K562 (cell line): ENCODE results near the gene CCDC88C. TPM values are rescaled to one million over a fixed set of nuclear protein-coding genes. Genes with fewer than 3 reads are reported as not detected.

Experiments used
- ATAC-seq: fragments of 200-7000 bp; cut with Tn5 transposase; 3 replicates; pipeline ENCODE4 v1.9.1; 2020; ENCODE audit warnings: moderate library complexity
- BruUV-seq: library from RNA; stranded (reverse); fragments of 400-500 nt; replicated peaks from 2 replicates; lab custom pipeline; 2021; lab: Mats Ljungman, UMichigan
- CTCF ChIA-PET: fragments of 300-600 bp; formaldehyde crosslinking; extraction: SDS; loops from one replicate; lab custom pipeline; 2021; ENCODE audit warnings: low intra/inter-chr PET ratio; lab: Yijun Ruan, JAX
- POLR2A ChIA-PET: fragments of 300-600, 350-650 bp; sonication (Branson Sonifier 250); formaldehyde crosslinking; extraction: SDS; loops from one replicate; lab custom pipeline; 2021; ENCODE audit warnings: antibody characterized with exemption, inconsistent platforms; lab: Yijun Ruan, JAX
- DNase-seq, 4 experiments: peaks; one replicate each; pipeline versions ENCODE4 v3.0.0 to v3.0.0-alpha.2; 2011 to 2018; ENCODE audit warnings: low spot score in 3 of 4, mixed read lengths in 3 of 4; ENCODE audit errors: extremely low read depth in 1 of 4
- FAIRE-seq: peaks from 2 replicates; lab custom pipeline; 2011; peaks lifted over from hg19 to GRCh38; lab: Jason Lieb, UNC
- H2AFZ ChIP-seq: 2 replicates; pipeline ENCODE4 v1.6.0; 2011; ENCODE audit warnings: low read depth, low read length, control low read depth, inconsistent platforms
- H3K27ac ChIP-seq: fragments of 200-600 bp; 3 replicates; pipeline ENCODE4 v1.8.0; 2011; ENCODE audit warnings: low read depth, mild to moderate bottlenecking, control low read depth, inconsistent platforms, low read length, moderate library complexity, mixed read lengths; ENCODE audit errors: extremely low read depth
- H3K27me3 ChIP-seq, 2 experiments: fragments of 300-600 bp in 1 of 2; 2 replicates in 1 of 2; 3 replicates in 1 of 2; pipeline versions ENCODE4 v1.6.0 to v1.8.0; 2011; ENCODE audit warnings: inconsistent platforms in 2 of 2, low read length in 2 of 2, mild to moderate bottlenecking in 1 of 2, mixed read lengths in 1 of 2, moderate library complexity in 1 of 2; ENCODE audit not compliant: control insufficient read depth in 2 of 2, insufficient read depth in 2 of 2
- H3K36me3 ChIP-seq: fragments of 300-600 bp; 3 replicates; pipeline ENCODE4 v1.8.0; 2011; ENCODE audit warnings: mild to moderate bottlenecking, low read length, inconsistent platforms; ENCODE audit not compliant: control insufficient read depth, insufficient read depth
- H3K4me1 ChIP-seq, 2 experiments: fragments of 200-600 bp in 1 of 2; replicated peaks in 1 of 2; 2 replicates in 1 of 2; 3 replicates in 1 of 2; pipeline versions ENCODE4 v1.5.1 to v1.8.0; 2011; ENCODE audit warnings: inconsistent platforms in 2 of 2, low read length in 2 of 2, mild to moderate bottlenecking in 1 of 2, mixed read lengths in 1 of 2, moderate library complexity in 1 of 2; ENCODE audit not compliant: control insufficient read depth in 2 of 2, insufficient read depth in 2 of 2
- H3K4me2 ChIP-seq: 2 replicates; pipeline ENCODE4 v1.6.1; 2011; ENCODE audit warnings: low read length, control low read depth, inconsistent platforms, mixed read lengths; ENCODE audit not compliant: insufficient read depth
- H3K4me3 ChIP-seq: fragments of 200-600 bp; sonication (generic), shearing (Covaris generic); 2 replicates; pipeline ENCODE4 v1.5.1; 2016; ENCODE audit warnings: control low read depth, inconsistent platforms
- H3K79me2 ChIP-seq: fragments of 200-600 bp; 3 replicates; pipeline ENCODE4 v1.8.0; 2011; ENCODE audit warnings: low read length, inconsistent platforms; ENCODE audit not compliant: control insufficient read depth, insufficient read depth
- H3K9ac ChIP-seq, 2 experiments: 2 replicates each; pipeline versions ENCODE4 v1.6.0 to v1.6.1; 2011; ENCODE audit warnings: low read depth in 2 of 2, low read length in 2 of 2, control low read depth in 1 of 2, inconsistent platforms in 1 of 2, mild to moderate bottlenecking in 1 of 2, mixed read lengths in 1 of 2; ENCODE audit not compliant: insufficient read depth in 1 of 2
- H3K9me1 ChIP-seq: one replicate; pipeline ENCODE4 v1.6.0; 2011; ENCODE audit warnings: inconsistent platforms, mild to moderate bottlenecking, low read length, moderate library complexity; ENCODE audit not compliant: control insufficient read depth, insufficient read depth
- H3K9me3 ChIP-seq: replicated peaks from 2 replicates; pipeline ENCODE4 v1.5.1; 2011; ENCODE audit warnings: low read depth, low read length, inconsistent platforms; ENCODE audit not compliant: control insufficient read depth, insufficient read depth
- H4K20me1 ChIP-seq: replicated peaks from 2 replicates; pipeline ENCODE4 v1.6.1; 2011; ENCODE audit warnings: low read length, inconsistent platforms, mixed read lengths; ENCODE audit not compliant: control insufficient read depth, insufficient read depth
- CREB5 ChIP-seq: fragments of 250-450 bp; sonication (Bioruptor Pico); IDR thresholded peaks from 2 replicates; pipeline ENCODE4 v1.5.0; 2020; ENCODE audit warnings: mild to moderate bottlenecking
- CTCF ChIP-seq, 3 experiments: IDR thresholded peaks in 2 of 3; conservative IDR thresholded peaks in 1 of 3; 2 replicates each; pipeline ENCODE4 v1.5.1; 2011 to 2012; ENCODE audit warnings: low read length in 3 of 3, mild to moderate bottlenecking in 3 of 3, control low read depth in 2 of 3, improper control_type of control experiment in 1 of 3, inconsistent platforms in 1 of 3, low read depth in 1 of 3, mixed read lengths in 1 of 3, moderate library complexity in 1 of 3; ENCODE audit not compliant: insufficient read depth in 2 of 3
- MCM2 ChIP-seq: fragments of 450-650 bp; IDR thresholded peaks from 2 replicates; pipeline ENCODE4 v1.6.1; 2017; ENCODE audit warnings: low read depth, mild to moderate bottlenecking
- RBBP5 ChIP-seq: fragments of 200-600 bp; sonication (generic); IDR thresholded peaks from 2 replicates; pipeline ENCODE4 v1.6.1; 2012; ENCODE audit warnings: borderline replicate concordance, mild to moderate bottlenecking, low read length, control low read depth, inconsistent platforms; ENCODE audit not compliant: insufficient read depth, poor library complexity, severe bottlenecking
- SIN3A ChIP-seq, 2 experiments: fragments of 150-350 bp in 1 of 2; IDR thresholded peaks; 2 replicates each; pipeline ENCODE4 v1.6.1; 2011 to 2016; ENCODE audit warnings: borderline replicate concordance in 2 of 2, low read depth in 2 of 2, low read length in 2 of 2, mild to moderate bottlenecking in 2 of 2, moderate library complexity in 2 of 2; ENCODE audit not compliant: control insufficient read depth in 1 of 2
- SUPT5H ChIP-seq: fragments of 450-650 bp; IDR thresholded peaks from 2 replicates; pipeline ENCODE4 v1.6.1; 2016
- THRAP3 ChIP-seq: fragments of 450-650 bp; IDR thresholded peaks from 2 replicates; pipeline ENCODE4 v1.6.1; 2016; ENCODE audit warnings: mild to moderate bottlenecking, inconsistent platforms, borderline replicate concordance
- TOE1 ChIP-seq, 2 experiments: fragments of 450-650 bp in 1 of 2; sonication (generic) in 1 of 2; formaldehyde crosslinking in 1 of 2; IDR thresholded peaks; 2 replicates each; pipeline versions ENCODE4 v1.7.1 to v1.8.0; 2016 to 2022; ENCODE audit warnings: borderline replicate concordance in 2 of 2, mild to moderate bottlenecking in 2 of 2, antibody characterized with exemption in 1 of 2, inconsistent platforms in 1 of 2, low read depth in 1 of 2, missing genetic modification reagents in 1 of 2, moderate library complexity in 1 of 2
- ZNF57 ChIP-seq: fragments of 450-650 bp; formaldehyde crosslinking; IDR thresholded peaks from 2 replicates; pipeline ENCODE4 v1.4.0; 2020; ENCODE audit warnings: mild to moderate bottlenecking, moderate library complexity
- WGBS: fragments of 100-300 bp; shearing (Covaris generic); methylation state at CpG from one replicate; pipeline ENCODE4 v1.1.6; 2016; ENCODE audit warnings: low coverage, mixed read lengths; ENCODE audit not compliant: insufficient coverage; ENCODE audit errors: missing lambda C conversion rate; 5-methylcytosine and 5-hydroxymethylcytosine counted together
- in situ Hi-C: fragments of 300-500 bp; cut with MboI; formaldehyde crosslinking; loops from 4 replicates; pipeline ENCODE4 v1.15.0; 2018; ENCODE audit warnings: inconsistent platforms, mixed read lengths
- intact Hi-C: fragments of 100-400 bp; cut with micrococcal nuclease; formaldehyde crosslinking; loops from 2 replicates; pipeline ENCODE4 v1.14.2; 2022
- polyA plus RNA-seq, 8 experiments: library from polyadenylated mRNA; depleted of rRNA in 4 of 8; stranded (reverse) in 5 of 8; unstranded in 3 of 8; fragments of >200 nt; fragmentation: Nextera tagmentation in 2 of 8; fragmentation: Illumina TruSeq in 1 of 8; extraction: Ambion mirVana in 2 of 8; extraction: Trizol in 1 of 8; gene quantifications; 2 replicates each; pipeline versions ENCODE4 v1.2.1 to v1.2.3, GENCODE V29; 2011 to 2014; ENCODE audit warnings: inconsistent platforms in 1 of 8, missing spikeins in 1 of 8
- total RNA-seq, 7 experiments: library from RNA; depleted of rRNA in 6 of 7; stranded (reverse); fragments of >200 nt in 6 of 7; fragmentation: Illumina TruSeq in 2 of 7; extraction: Trizol in 2 of 7; gene quantifications; 2 replicates each; pipeline versions ENCODE4 v1.2.1 to v1.2.3, GENCODE V29; 2011 to 2021; ENCODE audit warnings: low replicate concordance in 1 of 7
- TF ChIP-seq, protein P1 (sequence below): IDR thresholded peaks from 3 replicates; pipeline ENCODE4 v1.6.1; 2011; ENCODE audit warnings: borderline replicate concordance, mild to moderate bottlenecking; ENCODE audit not compliant: insufficient read length, insufficient read depth
- TF ChIP-seq, protein P2 (sequence below): fragments of 250-450 bp; sonication (Bioruptor Pico); IDR thresholded peaks from 2 replicates; pipeline ENCODE4 v1.4.0; 2020; ENCODE audit warnings: borderline replicate concordance
- TF ChIP-seq, protein P3 (sequence below): fragments of 450-650 bp; formaldehyde crosslinking; IDR thresholded peaks from 2 replicates; pipeline ENCODE4 v1.4.0; 2020; ENCODE audit warnings: mild to moderate bottlenecking, moderate library complexity

The CCDC88C gene
- total and polyA plus RNA-seq, 9 of the 15 experiments (the other 6 are each of a cell fraction or from before 2014, with no cell fraction given): 0.62 to 22.5 (median 10.7) TPM

GRCh38 chr14:91282954-91283645 lies 134.5 kb downstream of the CCDC88C start:
- H3K9me3 ChIP-seq: no peaks in the 10 kb centered on the region
- no peak overlapping the region for H2AFZ ChIP-seq
- intact Hi-C loops: no loop called here
- H3K4me2 ChIP-seq: no peak overlapping the region
- H3K27me3 ChIP-seq: no peaks in the 10 kb centered on the region
- no peaks in the 10 kb centered on the region for H4K20me1 ChIP-seq
- 0 out of 4 replicates have a peak overlapping the region, but pooled peaks of 1 of the 2 experiments have one; percentile 45 for H3K9ac ChIP-seq
- in situ Hi-C loops: no loop called here
- CTCF ChIA-PET: no interaction called here
- no peaks in the 10 kb centered on the region for H3K79me2 ChIP-seq
- no TSS peak for BruUV-seq
- H3K4me1 ChIP-seq: no peaks in the 10 kb centered on the region
- POLR2A ChIA-PET: no interaction called here
- DNase-seq (no peak), FAIRE-seq (no peak), ATAC-seq (no peak)
- H3K27ac ChIP-seq: no peak overlapping the region
- H3K4me3 ChIP-seq: no peak overlapping the region
- WGBS: 94% methylated on average over 5 of the region's 14 CpGs
- H3K9me1 ChIP-seq: no peaks in the 10 kb centered on the region
- peaks cover 77% of the 10 kb centered on the region; the same call in 1 of the 3 replicates for H3K36me3 ChIP-seq
- TF ChIP-seq TOE1 (IDR thresholded peaks at IDR 0.05; ENCODE audit: borderline replicate concordance) (no peak), TOE1 (CRISPR knock-in tag; IDR thresholded peaks at IDR 0.05; ENCODE audit: borderline replicate concordance, low read depth) (no peak), SIN3A (IDR thresholded peaks at IDR 0.05; ENCODE audit: borderline replicate concordance in 2 of 2, control insufficient read depth in 1 of 2, low read depth in 2 of 2, low read length in 2 of 2) (no peak), CTCF (IDR thresholded peaks at IDR 0.05 in 2 of 3, conservative IDR thresholded peaks at IDR 0.05 in 1 of 3; ENCODE audit: insufficient read depth in 2 of 3, low read depth in 1 of 3, low read length in 3 of 3) (no peak), ZNF57 (CRISPR knock-in tag) (no peak), THRAP3 (no peak), RBBP5 (no peak), CREB5 (no peak), MCM2 (no peak), SUPT5H (no peak)
- TF ChIP-seq, protein P1, sequence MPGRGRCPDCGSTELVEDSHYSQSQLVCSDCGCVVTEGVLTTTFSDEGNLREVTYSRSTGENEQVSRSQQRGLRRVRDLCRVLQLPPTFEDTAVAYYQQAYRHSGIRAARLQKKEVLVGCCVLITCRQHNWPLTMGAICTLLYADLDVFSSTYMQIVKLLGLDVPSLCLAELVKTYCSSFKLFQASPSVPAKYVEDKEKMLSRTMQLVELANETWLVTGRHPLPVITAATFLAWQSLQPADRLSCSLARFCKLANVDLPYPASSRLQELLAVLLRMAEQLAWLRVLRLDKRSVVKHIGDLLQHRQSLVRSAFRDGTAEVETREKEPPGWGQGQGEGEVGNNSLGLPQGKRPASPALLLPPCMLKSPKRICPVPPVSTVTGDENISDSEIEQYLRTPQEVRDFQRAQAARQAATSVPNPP: no peak
- TF ChIP-seq, protein P2, sequence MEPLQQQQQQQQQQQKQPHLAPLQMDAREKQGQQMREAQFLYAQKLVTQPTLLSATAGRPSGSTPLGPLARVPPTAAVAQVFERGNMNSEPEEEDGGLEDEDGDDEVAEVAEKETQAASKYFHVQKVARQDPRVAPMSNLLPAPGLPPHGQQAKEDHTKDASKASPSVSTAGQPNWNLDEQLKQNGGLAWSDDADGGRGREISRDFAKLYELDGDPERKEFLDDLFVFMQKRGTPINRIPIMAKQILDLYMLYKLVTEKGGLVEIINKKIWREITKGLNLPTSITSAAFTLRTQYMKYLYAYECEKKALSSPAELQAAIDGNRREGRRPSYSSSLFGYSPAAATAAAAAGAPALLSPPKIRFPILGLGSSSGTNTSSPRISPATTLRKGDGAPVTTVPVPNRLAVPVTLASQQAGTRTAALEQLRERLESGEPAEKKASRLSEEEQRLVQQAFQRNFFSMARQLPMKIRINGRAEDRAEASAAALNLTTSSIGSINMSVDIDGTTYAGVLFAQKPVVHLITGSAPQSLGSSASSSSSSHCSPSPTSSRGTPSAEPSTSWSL (CRISPR knock-in tag): no peak
- TF ChIP-seq, protein P3, sequence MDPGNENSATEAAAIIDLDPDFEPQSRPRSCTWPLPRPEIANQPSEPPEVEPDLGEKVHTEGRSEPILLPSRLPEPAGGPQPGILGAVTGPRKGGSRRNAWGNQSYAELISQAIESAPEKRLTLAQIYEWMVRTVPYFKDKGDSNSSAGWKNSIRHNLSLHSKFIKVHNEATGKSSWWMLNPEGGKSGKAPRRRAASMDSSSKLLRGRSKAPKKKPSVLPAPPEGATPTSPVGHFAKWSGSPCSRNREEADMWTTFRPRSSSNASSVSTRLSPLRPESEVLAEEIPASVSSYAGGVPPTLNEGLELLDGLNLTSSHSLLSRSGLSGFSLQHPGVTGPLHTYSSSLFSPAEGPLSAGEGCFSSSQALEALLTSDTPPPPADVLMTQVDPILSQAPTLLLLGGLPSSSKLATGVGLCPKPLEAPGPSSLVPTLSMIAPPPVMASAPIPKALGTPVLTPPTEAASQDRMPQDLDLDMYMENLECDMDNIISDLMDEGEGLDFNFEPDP (CRISPR knock-in tag): no peak
